ENCODE data around the gene NKIRAS1. TPM values are rescaled to one million over a fixed set of nuclear protein-coding genes. Genes with fewer than 3 reads are reported as not detected.
A peak's percentile ranks its signal among the peaks of the same experiment; 100 is the strongest.
"Not testable (repeated sequence)": the region's sequence is repeated elsewhere in the genome, so short reads cannot be mapped to it uniquely, and the experiment has no call there.

NKIRAS1 gene
- total RNA-seq, 1 experiment from 2014 or later: 7.7 TPM

DNA sequence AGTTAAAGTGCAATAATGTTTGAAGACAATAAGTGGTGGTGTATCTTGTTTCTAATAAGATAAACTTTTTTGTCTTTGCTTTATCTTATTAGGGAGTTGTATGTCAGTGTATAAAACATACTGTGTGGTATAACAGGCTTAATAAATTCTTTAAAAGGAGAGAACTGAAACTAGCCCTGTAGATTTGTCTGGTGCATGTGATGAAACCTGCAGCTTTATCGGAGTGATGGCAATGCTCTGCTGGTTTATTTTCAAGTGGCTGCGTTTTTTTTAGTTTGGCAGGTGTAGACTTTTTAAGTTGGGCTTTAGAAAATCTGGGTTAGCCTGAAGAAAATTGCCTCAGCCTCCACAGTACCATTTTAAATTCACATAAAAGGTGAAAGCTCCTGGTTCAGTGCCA is 2.8 kb upstream of the NKIRAS1 start:
- peaks cover 67% of the 10 kb centered on the region for H3K36me3 Mint-ChIP-seq (ENCODE audit: insufficient read depth, unreplicated experiment)
- TF ChIP-seq, protein P1, sequence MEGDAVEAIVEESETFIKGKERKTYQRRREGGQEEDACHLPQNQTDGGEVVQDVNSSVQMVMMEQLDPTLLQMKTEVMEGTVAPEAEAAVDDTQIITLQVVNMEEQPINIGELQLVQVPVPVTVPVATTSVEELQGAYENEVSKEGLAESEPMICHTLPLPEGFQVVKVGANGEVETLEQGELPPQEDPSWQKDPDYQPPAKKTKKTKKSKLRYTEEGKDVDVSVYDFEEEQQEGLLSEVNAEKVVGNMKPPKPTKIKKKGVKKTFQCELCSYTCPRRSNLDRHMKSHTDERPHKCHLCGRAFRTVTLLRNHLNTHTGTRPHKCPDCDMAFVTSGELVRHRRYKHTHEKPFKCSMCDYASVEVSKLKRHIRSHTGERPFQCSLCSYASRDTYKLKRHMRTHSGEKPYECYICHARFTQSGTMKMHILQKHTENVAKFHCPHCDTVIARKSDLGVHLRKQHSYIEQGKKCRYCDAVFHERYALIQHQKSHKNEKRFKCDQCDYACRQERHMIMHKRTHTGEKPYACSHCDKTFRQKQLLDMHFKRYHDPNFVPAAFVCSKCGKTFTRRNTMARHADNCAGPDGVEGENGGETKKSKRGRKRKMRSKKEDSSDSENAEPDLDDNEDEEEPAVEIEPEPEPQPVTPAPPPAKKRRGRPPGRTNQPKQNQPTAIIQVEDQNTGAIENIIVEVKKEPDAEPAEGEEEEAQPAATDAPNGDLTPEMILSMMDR (IDR thresholded peaks at IDR 0.05; ENCODE audit: unreplicated experiment): no peak
- no peak overlapping the region for H3K4me3 Mint-ChIP-seq (ENCODE audit: low read depth, unreplicated experiment)
- intact Hi-C loops (cut with micrococcal nuclease; ENCODE audit: unreplicated experiment): no loop called here
- no peaks in the 10 kb centered on the region for H3K9me3 Mint-ChIP-seq (ENCODE audit: low read depth, unreplicated experiment)
- DNase-seq: no peak
- H3K27me3 Mint-ChIP-seq (ENCODE audit: unreplicated experiment): no peaks in the 10 kb centered on the region
- CTCF ChIA-PET: no interaction called here
- H3K4me1 Mint-ChIP-seq (ENCODE audit: low read depth, unreplicated experiment): peaks cover 11% of the 10 kb centered on the region
- no TSS peak for BruUV-seq (replicated peaks)
- no peak overlapping the region for H3K27ac Mint-ChIP-seq (ENCODE audit: unreplicated experiment)

DNA sequence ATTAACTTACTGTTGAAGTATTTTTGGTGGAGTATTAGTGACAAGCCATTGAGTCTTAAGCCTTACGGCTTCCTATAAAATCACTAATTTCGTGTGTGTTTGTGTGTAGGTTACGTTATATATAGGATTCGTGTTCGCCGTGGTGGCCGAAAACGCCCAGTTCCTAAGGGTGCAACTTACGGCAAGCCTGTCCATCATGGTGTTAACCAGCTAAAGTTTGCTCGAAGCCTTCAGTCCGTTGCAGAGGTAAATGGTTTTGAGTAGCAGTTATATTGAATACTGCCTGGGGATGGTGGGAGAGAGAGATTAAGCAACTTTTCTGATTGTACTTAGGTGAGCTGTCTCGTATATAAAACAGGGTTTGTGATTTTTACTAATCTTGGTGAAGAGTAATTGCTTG is 1.5 kb upstream of the NKIRAS1 start:
- DNase-seq; intact Hi-C loops (cut with micrococcal nuclease; ENCODE audit: unreplicated experiment); H3K27me3 Mint-ChIP-seq (ENCODE audit: unreplicated experiment); BruUV-seq (replicated peaks); H3K9me3 Mint-ChIP-seq (ENCODE audit: low read depth, unreplicated experiment): not testable (repeated sequence)
- Mint-ChIP-seq H3K27ac (ENCODE audit: unreplicated experiment) (peak overlapping the region; percentile 98), H3K4me1 (ENCODE audit: low read depth, unreplicated experiment) (peaks cover 11% of the 10 kb centered on the region), H3K4me3 (ENCODE audit: low read depth, unreplicated experiment) (peak overlapping the region; percentile 68), H3K36me3 (ENCODE audit: insufficient read depth, unreplicated experiment) (peaks cover 67% of the 10 kb centered on the region)
- CTCF ChIA-PET: interaction anchor here (0.5 kb wide), 1 partner anchor 44 kb away, joined by 3 read pairs; no protein-coding TSS in a partner anchor

DNA sequence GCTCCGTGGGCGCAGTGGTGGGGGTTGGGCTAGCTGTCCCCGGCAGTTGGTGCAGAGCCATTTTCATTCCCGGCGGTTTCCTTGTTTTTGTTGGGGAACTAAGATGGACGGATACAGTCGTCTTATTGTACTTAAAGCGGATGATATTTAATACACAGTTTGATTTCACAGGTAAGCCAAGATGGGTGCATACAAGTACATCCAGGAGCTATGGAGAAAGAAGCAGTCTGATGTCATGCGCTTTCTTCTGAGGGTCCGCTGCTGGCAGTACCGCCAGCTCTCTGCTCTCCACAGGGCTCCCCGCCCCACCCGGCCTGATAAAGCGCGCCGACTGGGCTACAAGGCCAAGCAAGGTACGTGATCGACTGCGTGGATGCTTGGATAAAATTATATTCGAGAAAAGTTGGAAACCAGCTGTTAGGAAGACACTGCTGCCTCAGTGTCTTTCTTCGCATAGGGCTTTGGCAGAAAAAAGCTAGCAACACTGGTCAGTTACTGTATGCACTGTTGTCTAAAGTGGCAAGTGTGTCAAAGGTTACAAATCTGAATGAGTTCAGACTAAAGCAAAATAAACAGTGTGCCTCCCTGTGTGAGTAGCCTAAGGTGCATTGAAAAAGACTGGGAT is 1.0 kb upstream of the NKIRAS1 start:
- peak overlapping the region; percentile 98 for H3K27ac Mint-ChIP-seq (ENCODE audit: unreplicated experiment)
- H3K36me3 Mint-ChIP-seq (ENCODE audit: insufficient read depth, unreplicated experiment): peaks cover 67% of the 10 kb centered on the region
- H3K4me1 Mint-ChIP-seq (ENCODE audit: low read depth, unreplicated experiment): peaks cover 11% of the 10 kb centered on the region
- not testable (repeated sequence) for H3K9me3 Mint-ChIP-seq (ENCODE audit: low read depth, unreplicated experiment); H3K27me3 Mint-ChIP-seq (ENCODE audit: unreplicated experiment); BruUV-seq (replicated peaks)
- DNase-seq: peak; percentile 69
- intact Hi-C loops (cut with micrococcal nuclease; ENCODE audit: unreplicated experiment): loop anchor here (2.0 kb wide), 1 partner anchor 29 kb away; no protein-coding TSS in a partner anchor
- peak overlapping the region; percentile 68 for H3K4me3 Mint-ChIP-seq (ENCODE audit: low read depth, unreplicated experiment)
- CTCF ChIA-PET: interaction anchor here (1.2 kb wide), 1 partner anchor 28 kb away, joined by 5 read pairs; no protein-coding TSS in a partner anchor

DNA sequence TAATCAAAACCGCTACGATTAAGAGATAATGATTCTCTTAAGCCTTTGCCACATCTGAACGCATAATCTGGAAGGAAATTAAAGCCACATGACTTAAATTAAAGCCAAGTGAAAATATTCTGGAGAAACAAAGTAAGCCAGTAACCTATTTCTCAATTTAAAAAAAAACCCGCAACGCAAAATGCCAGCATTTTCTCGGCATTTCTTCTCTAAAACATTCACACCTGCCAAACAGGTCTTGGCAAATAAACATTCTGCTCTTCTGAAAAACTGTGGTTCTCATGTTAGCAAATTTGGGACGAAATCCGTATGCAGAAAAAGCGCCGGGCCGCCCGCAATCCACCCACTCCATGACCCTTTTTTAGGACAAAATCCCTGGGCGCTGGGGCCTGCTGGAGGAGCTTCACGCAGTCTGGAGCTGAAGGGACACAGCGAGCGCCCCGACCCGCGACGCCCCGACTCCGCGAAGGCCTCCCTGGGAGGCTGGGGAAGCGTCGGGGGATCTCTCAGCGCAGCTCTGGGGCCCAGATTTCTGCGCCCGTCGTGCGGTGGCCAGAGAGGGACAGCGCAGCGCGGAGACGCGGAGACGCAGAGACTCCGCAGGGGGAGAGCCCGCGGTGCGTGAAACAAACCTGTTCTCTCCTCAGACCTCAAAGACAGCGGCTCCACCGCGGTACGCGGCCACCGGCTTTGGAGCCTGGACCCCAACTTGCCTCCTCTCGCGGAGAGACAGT is 471 bp downstream of the NKIRAS1 start:
- intact Hi-C loops (cut with micrococcal nuclease; ENCODE audit: unreplicated experiment): loop anchor here (2.0 kb wide), 1 partner anchor 30 kb away; no protein-coding TSS in a partner anchor
- peaks cover 11% of the 10 kb centered on the region for H3K4me1 Mint-ChIP-seq (ENCODE audit: low read depth, unreplicated experiment)
- TF ChIP-seq, protein P1 (IDR thresholded peaks at IDR 0.05; ENCODE audit: unreplicated experiment): no peak
- DNase-seq: no peak
- peak overlapping the region; percentile 68 for H3K4me3 Mint-ChIP-seq (ENCODE audit: low read depth, unreplicated experiment)
- H3K27ac Mint-ChIP-seq (ENCODE audit: unreplicated experiment): peak overlapping the region; percentile 98
- peaks cover 59% of the 10 kb centered on the region for H3K36me3 Mint-ChIP-seq (ENCODE audit: insufficient read depth, unreplicated experiment)
- no peaks in the 10 kb centered on the region for H3K9me3 Mint-ChIP-seq (ENCODE audit: low read depth, unreplicated experiment)
- CTCF ChIA-PET: interaction anchor here (0.5 to 1.2 kb wide), 5 partner anchors 28 to 373 kb away, joined by 3 to 6 read pairs (median 5); no protein-coding TSS in a partner anchor
- TSS peak; percentile 40 for BruUV-seq (replicated peaks)
- no peaks in the 10 kb centered on the region for H3K27me3 Mint-ChIP-seq (ENCODE audit: unreplicated experiment)

DNA sequence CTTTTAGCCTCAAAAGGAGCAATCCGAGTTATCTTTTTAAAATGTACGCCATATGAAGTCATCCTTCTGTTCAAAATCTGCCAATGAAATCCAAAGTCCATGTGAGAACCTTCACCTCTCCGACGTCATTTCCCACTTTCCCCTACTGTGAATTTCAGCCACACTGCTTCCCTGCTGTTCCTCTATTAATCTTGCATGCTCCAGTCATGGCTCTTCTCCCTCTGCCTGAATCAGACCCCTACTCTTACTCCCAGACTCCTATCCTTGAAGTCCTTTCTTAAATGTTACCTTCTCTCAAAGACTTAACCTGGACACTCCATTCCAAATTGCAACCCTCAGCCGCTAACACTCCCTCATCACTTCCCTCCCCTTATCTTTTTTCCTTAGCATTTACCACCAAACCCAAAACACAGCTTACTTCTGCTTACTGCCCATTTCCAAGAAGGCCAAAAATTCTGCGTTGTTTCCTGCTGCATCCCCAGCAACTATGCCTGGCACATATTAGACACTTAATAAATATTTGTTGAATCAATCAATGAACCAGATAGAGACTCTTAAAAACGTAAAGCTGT is 1.2 kb downstream of the NKIRAS1 start:
- DNase-seq: no peak
- Mint-ChIP-seq H3K36me3 (ENCODE audit: insufficient read depth, unreplicated experiment) (peaks cover 52% of the 10 kb centered on the region), H3K9me3 (ENCODE audit: low read depth, unreplicated experiment) (no peaks in the 10 kb centered on the region), H3K4me1 (ENCODE audit: low read depth, unreplicated experiment) (peaks cover 11% of the 10 kb centered on the region), H3K4me3 (ENCODE audit: low read depth, unreplicated experiment) (peak overlapping the region; percentile 68), H3K27me3 (ENCODE audit: unreplicated experiment) (no peaks in the 10 kb centered on the region), H3K27ac (ENCODE audit: unreplicated experiment) (peak overlapping the region; percentile 98)
- intact Hi-C loops (cut with micrococcal nuclease; ENCODE audit: unreplicated experiment): loop anchor here (2.0 kb wide), 1 partner anchor 31 kb away; no protein-coding TSS in a partner anchor
- no TSS peak for BruUV-seq (replicated peaks)
- CTCF ChIA-PET: interaction anchor here (0.5 to 1.0 kb wide), 4 partner anchors 27 to 372 kb away, joined by 3 to 6 read pairs (median 4); no protein-coding TSS in a partner anchor
- TF ChIP-seq, protein P1 (IDR thresholded peaks at IDR 0.05; ENCODE audit: unreplicated experiment): no peak

All from Calu3 (cell line).